HepG2 (cell line): ENCODE results near the gene SLC35F6. TPM values are rescaled to one million over a fixed set of nuclear protein-coding genes. Genes with fewer than 3 reads are reported as not detected.

Experiments used
- ARNTL ChIP-seq: sonication (generic); formaldehyde crosslinking; IDR thresholded peaks from 2 replicates; pipeline ENCODE4 v1.4.0; 2020; ENCODE audit warnings: mild to moderate bottlenecking, missing genetic modification reagents
- CBX2 ChIP-seq, 2 experiments: fragments of 200-600 bp in 1 of 2; sonication (generic); formaldehyde crosslinking in 1 of 2; IDR thresholded peaks; 2 replicates each; pipeline versions ENCODE4 v1.7.0 to v1.8.1; 2018 to 2022; ENCODE audit warnings: low read depth in 2 of 2, low read length in 1 of 2, mild to moderate bottlenecking in 1 of 2, missing genetic modification reagents in 1 of 2
- HNRNPLL ChIP-seq: fragments of 200-400 bp; formaldehyde crosslinking; IDR thresholded peaks from 2 replicates; pipeline ENCODE4 v1.6.1; 2017; ENCODE audit warnings: mild to moderate bottlenecking, low read depth, low read length; ENCODE audit not compliant: poor library complexity, severe bottlenecking
- HNRNPUL1 ChIP-seq: fragments of 200-400 bp; formaldehyde crosslinking; IDR thresholded peaks from 2 replicates; pipeline ENCODE4 v1.6.1; 2017; ENCODE audit warnings: low read depth, mild to moderate bottlenecking, low read length, moderate library complexity
- NONO ChIP-seq, 2 experiments: fragments of 450-650 bp in 1 of 2; sonication (generic) in 1 of 2; formaldehyde crosslinking in 1 of 2; IDR thresholded peaks in 1 of 2; conservative IDR thresholded peaks in 1 of 2; 2 replicates each; pipeline versions ENCODE4 v1.6.1 to v1.8.0; 2017 to 2022; ENCODE audit warnings: mild to moderate bottlenecking in 1 of 2, missing genetic modification reagents in 1 of 2, moderate library complexity in 1 of 2
- SALL2 ChIP-seq: sonication (generic); formaldehyde crosslinking; IDR thresholded peaks from 2 replicates; pipeline ENCODE4 v1.8.1; 2023; ENCODE audit warnings: mild to moderate bottlenecking, missing genetic modification reagents, inconsistent platforms
- ZNF274 ChIP-seq: sonication (generic); formaldehyde crosslinking; IDR thresholded peaks from 2 replicates; pipeline ENCODE4 v1.5.1; 2020; ENCODE audit warnings: mild to moderate bottlenecking, missing genetic modification reagents
- ZNF501 ChIP-seq: sonication (generic); formaldehyde crosslinking; IDR thresholded peaks from 2 replicates; pipeline ENCODE4 v1.5.1; 2020; ENCODE audit warnings: mild to moderate bottlenecking, moderate library complexity, missing genetic modification reagents
- ZNF550 ChIP-seq: sonication (generic); formaldehyde crosslinking; IDR thresholded peaks from 2 replicates; pipeline ENCODE4 v1.4.0; 2020; ENCODE audit warnings: mild to moderate bottlenecking, missing genetic modification reagents, borderline replicate concordance
- ZNF878 ChIP-seq: sonication (generic); formaldehyde crosslinking; IDR thresholded peaks from 2 replicates; pipeline ENCODE4 v1.8.1; 2023; ENCODE audit warnings: mild to moderate bottlenecking, missing genetic modification reagents, moderate library complexity
- polyA plus RNA-seq, 8 experiments: library from polyadenylated mRNA; depleted of rRNA in 3 of 8; stranded (reverse) in 7 of 8; unstranded in 1 of 8; fragments of >200 nt; fragmentation: Illumina TruSeq in 4 of 8; extraction: Trizol in 4 of 8; gene quantifications; 2 replicates each; pipeline versions ENCODE4 v1.2.1 to v1.2.3, GENCODE V29; 2011 to 2016; ENCODE audit warnings: low read depth in 4 of 8, missing spikeins in 1 of 8, mixed read lengths in 1 of 8; ENCODE audit not compliant: insufficient read depth in 1 of 8
- total RNA-seq, 5 experiments: library from RNA; depleted of rRNA; stranded (reverse); fragments of >200 nt; fragmentation: Illumina TruSeq; extraction: Trizol; gene quantifications; 2 replicates each; pipeline ENCODE4 v1.2.3, GENCODE V29; 2016; ENCODE audit warnings: low read depth in 1 of 5
- TF ChIP-seq, protein P1 (sequence below): sonication (generic); formaldehyde crosslinking; IDR thresholded peaks from 2 replicates; pipeline ENCODE4 v1.5.0; 2020; ENCODE audit warnings: mild to moderate bottlenecking, missing genetic modification reagents
- TF ChIP-seq, protein P2 (sequence below): IDR thresholded peaks from 2 replicates; pipeline ENCODE4 v1.6.1; 2012; ENCODE audit warnings: low read length, improper control_type of control experiment
- TF ChIP-seq, protein P3 (sequence below): sonication (generic); formaldehyde crosslinking; IDR thresholded peaks from 2 replicates; pipeline ENCODE4 v1.5.1; 2020; ENCODE audit warnings: mild to moderate bottlenecking, missing genetic modification reagents, borderline replicate concordance
- TF ChIP-seq, protein P4 (sequence below): sonication (generic); formaldehyde crosslinking; IDR thresholded peaks from 2 replicates; pipeline ENCODE4 v1.9.0; 2022; ENCODE audit warnings: missing genetic modification reagents, mild to moderate bottlenecking, borderline replicate concordance
- TF ChIP-seq, protein P5 (sequence below): sonication (generic); formaldehyde crosslinking; IDR thresholded peaks from 2 replicates; pipeline ENCODE4 v1.8.1; 2023; ENCODE audit warnings: mild to moderate bottlenecking, missing genetic modification reagents

Gene SLC35F6
- total and polyA plus RNA-seq, 2 of the 13 experiments (the other 11 are each of a cell fraction or from before 2014, with no cell fraction given): 15.2 to 21.2 TPM

DNA sequence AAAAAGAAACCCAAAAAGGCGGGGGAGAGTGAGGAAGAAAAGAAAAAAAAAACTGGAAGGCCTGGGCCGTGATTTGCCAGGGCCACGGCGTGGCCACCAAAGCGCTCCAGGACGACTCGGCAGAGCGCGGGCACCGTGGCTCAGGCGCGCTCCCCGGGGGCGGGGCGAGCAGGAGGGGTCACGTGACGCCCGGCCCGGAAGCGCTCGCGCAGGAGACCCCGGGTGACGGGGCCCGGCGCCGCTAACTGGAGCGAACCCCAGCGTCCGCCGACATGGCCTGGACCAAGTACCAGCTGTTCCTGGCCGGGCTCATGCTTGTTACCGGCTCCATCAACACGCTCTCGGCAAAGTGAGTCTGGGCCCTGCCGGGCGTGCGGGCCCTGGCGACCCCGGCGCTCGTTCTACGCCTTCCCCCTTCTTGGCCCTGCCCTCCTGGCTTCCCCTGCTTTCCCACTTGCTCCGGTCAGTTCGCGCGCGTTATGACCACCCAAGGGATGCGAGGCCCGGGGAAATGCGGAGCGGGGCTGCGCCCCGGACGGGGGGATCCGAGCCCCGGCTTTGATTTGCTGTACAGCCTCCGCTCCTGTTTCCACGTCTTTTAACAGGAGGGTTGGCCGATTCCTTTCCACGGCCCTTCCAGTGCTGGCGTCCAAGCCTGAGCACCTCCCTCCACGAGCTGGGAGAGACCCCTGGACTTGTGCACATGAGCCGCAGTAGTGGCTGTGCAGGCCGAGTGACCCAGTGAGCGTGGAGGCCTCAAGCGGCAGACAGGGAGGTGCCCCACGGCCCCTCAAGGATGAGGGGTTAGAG is at the start of gene SLC35F6 (continued):
- peak; percentile 93 for TF ChIP-seq ZNF501 (CRISPR knock-in tag)
- TF ChIP-seq, protein P1, sequence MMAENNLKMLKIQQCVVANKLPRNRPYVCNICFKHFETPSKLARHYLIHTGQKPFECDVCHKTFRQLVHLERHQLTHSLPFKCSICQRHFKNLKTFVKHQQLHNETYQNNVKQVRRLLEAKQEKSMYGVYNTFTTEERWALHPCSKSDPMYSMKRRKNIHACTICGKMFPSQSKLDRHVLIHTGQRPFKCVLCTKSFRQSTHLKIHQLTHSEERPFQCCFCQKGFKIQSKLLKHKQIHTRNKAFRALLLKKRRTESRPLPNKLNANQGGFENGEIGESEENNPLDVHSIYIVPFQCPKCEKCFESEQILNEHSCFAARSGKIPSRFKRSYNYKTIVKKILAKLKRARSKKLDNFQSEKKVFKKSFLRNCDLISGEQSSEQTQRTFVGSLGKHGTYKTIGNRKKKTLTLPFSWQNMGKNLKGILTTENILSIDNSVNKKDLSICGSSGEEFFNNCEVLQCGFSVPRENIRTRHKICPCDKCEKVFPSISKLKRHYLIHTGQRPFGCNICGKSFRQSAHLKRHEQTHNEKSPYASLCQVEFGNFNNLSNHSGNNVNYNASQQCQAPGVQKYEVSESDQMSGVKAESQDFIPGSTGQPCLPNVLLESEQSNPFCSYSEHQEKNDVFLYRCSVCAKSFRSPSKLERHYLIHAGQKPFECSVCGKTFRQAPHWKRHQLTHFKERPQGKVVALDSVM (CRISPR knock-in tag): no peak
- peak; percentile 61; the same call in 1 of the 2 replicates for TF ChIP-seq ARNTL (CRISPR knock-in tag)
- TF ChIP-seq, protein P2, sequence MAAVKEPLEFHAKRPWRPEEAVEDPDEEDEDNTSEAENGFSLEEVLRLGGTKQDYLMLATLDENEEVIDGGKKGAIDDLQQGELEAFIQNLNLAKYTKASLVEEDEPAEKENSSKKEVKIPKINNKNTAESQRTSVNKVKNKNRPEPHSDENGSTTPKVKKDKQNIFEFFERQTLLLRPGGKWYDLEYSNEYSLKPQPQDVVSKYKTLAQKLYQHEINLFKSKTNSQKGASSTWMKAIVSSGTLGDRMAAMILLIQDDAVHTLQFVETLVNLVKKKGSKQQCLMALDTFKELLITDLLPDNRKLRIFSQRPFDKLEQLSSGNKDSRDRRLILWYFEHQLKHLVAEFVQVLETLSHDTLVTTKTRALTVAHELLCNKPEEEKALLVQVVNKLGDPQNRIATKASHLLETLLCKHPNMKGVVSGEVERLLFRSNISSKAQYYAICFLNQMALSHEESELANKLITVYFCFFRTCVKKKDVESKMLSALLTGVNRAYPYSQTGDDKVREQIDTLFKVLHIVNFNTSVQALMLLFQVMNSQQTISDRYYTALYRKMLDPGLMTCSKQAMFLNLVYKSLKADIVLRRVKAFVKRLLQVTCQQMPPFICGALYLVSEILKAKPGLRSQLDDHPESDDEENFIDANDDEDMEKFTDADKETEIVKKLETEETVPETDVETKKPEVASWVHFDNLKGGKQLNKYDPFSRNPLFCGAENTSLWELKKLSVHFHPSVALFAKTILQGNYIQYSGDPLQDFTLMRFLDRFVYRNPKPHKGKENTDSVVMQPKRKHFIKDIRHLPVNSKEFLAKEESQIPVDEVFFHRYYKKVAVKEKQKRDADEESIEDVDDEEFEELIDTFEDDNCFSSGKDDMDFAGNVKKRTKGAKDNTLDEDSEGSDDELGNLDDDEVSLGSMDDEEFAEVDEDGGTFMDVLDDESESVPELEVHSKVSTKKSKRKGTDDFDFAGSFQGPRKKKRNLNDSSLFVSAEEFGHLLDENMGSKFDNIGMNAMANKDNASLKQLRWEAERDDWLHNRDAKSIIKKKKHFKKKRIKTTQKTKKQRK: no peak
- TF ChIP-seq, protein P3, sequence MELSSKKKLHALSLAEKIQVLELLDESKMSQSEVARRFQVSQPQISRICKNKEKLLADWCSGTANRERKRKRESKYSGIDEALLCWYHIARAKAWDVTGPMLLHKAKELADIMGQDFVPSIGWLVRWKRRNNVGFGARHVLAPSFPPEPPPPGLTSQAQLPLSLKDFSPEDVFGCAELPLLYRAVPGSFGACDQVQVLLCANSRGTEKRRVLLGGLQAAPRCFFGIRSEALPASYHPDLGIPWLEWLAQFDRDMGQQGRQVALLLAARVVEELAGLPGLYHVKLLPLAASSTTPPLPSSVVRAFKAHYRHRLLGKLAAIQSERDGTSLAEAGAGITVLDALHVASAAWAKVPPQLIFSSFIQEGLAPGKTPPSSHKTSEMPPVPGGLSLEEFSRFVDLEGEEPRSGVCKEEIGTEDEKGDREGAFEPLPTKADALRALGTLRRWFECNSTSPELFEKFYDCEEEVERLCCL (CRISPR knock-in tag): peak; percentile 62; the same call in 1 of the 2 replicates
- TF ChIP-seq SALL2 (CRISPR knock-in tag): peak; percentile 50
- peak; percentile 71 for TF ChIP-seq HNRNPLL
- TF ChIP-seq, protein P4, sequence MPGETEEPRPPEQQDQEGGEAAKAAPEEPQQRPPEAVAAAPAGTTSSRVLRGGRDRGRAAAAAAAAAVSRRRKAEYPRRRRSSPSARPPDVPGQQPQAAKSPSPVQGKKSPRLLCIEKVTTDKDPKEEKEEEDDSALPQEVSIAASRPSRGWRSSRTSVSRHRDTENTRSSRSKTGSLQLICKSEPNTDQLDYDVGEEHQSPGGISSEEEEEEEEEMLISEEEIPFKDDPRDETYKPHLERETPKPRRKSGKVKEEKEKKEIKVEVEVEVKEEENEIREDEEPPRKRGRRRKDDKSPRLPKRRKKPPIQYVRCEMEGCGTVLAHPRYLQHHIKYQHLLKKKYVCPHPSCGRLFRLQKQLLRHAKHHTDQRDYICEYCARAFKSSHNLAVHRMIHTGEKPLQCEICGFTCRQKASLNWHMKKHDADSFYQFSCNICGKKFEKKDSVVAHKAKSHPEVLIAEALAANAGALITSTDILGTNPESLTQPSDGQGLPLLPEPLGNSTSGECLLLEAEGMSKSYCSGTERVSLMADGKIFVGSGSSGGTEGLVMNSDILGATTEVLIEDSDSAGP (CRISPR knock-in tag): peak; percentile 90
- TF ChIP-seq ZNF878: no peak; the same call in 1 of the 2 replicates
- TF ChIP-seq, protein P5, sequence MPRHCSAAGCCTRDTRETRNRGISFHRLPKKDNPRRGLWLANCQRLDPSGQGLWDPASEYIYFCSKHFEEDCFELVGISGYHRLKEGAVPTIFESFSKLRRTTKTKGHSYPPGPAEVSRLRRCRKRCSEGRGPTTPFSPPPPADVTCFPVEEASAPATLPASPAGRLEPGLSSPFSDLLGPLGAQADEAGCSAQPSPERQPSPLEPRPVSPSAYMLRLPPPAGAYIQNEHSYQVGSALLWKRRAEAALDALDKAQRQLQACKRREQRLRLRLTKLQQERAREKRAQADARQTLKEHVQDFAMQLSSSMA (CRISPR knock-in tag): peak; percentile 52; the same call in 1 of the 2 replicates
- TF ChIP-seq ZNF550: peak; percentile 93; the same call in 1 of the 2 replicates
- TF ChIP-seq CBX2 (IDR thresholded peaks at IDR 0.05; ENCODE audit: low read depth, low read length): no peak
- no peak; the same call in 1 of the 2 replicates for TF ChIP-seq CBX2 (CRISPR knock-in tag; IDR thresholded peaks at IDR 0.05; ENCODE audit: low read depth)
- TF ChIP-seq ZNF274 (CRISPR knock-in tag): peak; percentile 95
- no peak for TF ChIP-seq NONO (IDR thresholded peaks at IDR 0.05)
- peak; percentile 27; the same call in 1 of the 2 replicates for TF ChIP-seq NONO (CRISPR knock-in tag; conservative IDR thresholded peaks at IDR 0.05)
- TF ChIP-seq HNRNPUL1: no peak
